ENCODE data around the gene RALGAPA2.

GRCh38 chr20:20456741-20457140, 255.7 kb downstream of the RALGAPA2 start:
- TF ChIP-seq CTCF (IDR thresholded peaks at IDR 0.05) (no peak), POLR2A (IDR thresholded peaks at IDR 0.05) (no peak)

Data from testis (tissue), 2 donors.